ENCODE measurements around the gene MORC3.

DNA sequence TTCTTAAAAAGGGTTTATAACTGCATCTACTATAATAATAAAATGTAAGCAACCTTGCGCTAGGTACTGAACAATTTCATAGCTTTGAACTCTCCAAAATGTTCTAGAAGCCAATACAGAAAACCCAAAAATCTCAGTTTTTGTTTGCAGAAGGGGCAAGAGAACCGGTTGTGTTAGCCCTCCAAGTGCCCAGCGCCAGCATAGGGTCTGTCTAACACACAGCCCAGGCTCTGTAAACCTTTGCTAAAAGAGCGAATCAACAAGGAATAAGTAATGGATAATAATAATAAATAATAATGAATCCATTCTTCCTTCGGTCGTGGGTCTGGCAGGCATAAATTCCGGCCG lies 64.9 kb downstream of the MORC3 start:
- TF ChIP-seq, protein P1, sequence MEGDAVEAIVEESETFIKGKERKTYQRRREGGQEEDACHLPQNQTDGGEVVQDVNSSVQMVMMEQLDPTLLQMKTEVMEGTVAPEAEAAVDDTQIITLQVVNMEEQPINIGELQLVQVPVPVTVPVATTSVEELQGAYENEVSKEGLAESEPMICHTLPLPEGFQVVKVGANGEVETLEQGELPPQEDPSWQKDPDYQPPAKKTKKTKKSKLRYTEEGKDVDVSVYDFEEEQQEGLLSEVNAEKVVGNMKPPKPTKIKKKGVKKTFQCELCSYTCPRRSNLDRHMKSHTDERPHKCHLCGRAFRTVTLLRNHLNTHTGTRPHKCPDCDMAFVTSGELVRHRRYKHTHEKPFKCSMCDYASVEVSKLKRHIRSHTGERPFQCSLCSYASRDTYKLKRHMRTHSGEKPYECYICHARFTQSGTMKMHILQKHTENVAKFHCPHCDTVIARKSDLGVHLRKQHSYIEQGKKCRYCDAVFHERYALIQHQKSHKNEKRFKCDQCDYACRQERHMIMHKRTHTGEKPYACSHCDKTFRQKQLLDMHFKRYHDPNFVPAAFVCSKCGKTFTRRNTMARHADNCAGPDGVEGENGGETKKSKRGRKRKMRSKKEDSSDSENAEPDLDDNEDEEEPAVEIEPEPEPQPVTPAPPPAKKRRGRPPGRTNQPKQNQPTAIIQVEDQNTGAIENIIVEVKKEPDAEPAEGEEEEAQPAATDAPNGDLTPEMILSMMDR (conservative IDR thresholded peaks at IDR 0.05 in 1 of 2, IDR thresholded peaks at IDR 0.05 in 1 of 2; ENCODE audit: low read depth in 1 of 2, low read length in 2 of 2) = no peak
- no peak for TF ChIP-seq EZH2 (IDR thresholded peaks at IDR 0.05; ENCODE audit: low read length, missing control alignments)
